ENCODE data around the gene DCAF15. TPM values are rescaled to one million over a fixed set of nuclear protein-coding genes. Genes with fewer than 3 reads are reported as not detected.
"Not testable (repeated sequence)": the region's sequence is repeated elsewhere in the genome, so short reads cannot be mapped to it uniquely, and the experiment has no call there.

Gene DCAF15
- total RNA-seq, 1 experiment from 2014 or later: 15.1 TPM

- Histone ChIP-seq H4K20me1 (ENCODE audit: insufficient read depth, low read depth, low read length) (no peaks in the 10 kb centered on the region), H3K36me3 (ENCODE audit: insufficient read depth, low read length) (no peaks in the 10 kb centered on the region)
These were observed 13.8 kb downstream of the DCAF15 start for GRCh38 chr19:13965926-13966683.

GRCh38 chr19:13966684-13967128, 14.4 kb downstream of the DCAF15 start:
- H3K9me2 ChIP-seq (replicated peaks; ENCODE audit: insufficient read depth, low read length): no peaks in the 10 kb centered on the region
- H3K9ac ChIP-seq (ENCODE audit: low read length): no peak overlapping the region
- no peaks in the 10 kb centered on the region for H4K20me1 ChIP-seq (ENCODE audit: insufficient read depth, low read depth, low read length)
- no peaks in the 10 kb centered on the region for H3K79me2 ChIP-seq (ENCODE audit: low read length)
- no peaks in the 10 kb centered on the region for H3K27me3 ChIP-seq (ENCODE audit: low read length)
- no peak for DNase-seq
- no peak overlapping the region for H3K27ac ChIP-seq (ENCODE audit: low read length)
- H3K9me3 ChIP-seq (ENCODE audit: low read length): no peaks in the 10 kb centered on the region
- no peak overlapping the region for H2AFZ ChIP-seq (ENCODE audit: low read length)
- no peaks in the 10 kb centered on the region for H3K36me3 ChIP-seq (ENCODE audit: insufficient read depth, low read length)
- no peak overlapping the region for H3K4me3 ChIP-seq (ENCODE audit: low read length)
- H3K4me2 ChIP-seq (ENCODE audit: low read depth, low read length, poor library complexity, severe bottlenecking): no peak overlapping the region
- H3K4me1 ChIP-seq (ENCODE audit: low read length): no peaks in the 10 kb centered on the region

More at GRCh38 chr19:13965926-13966683, 13.8 kb downstream of the DCAF15 start:
- Histone ChIP-seq H3K4me1 (ENCODE audit: low read length) (no peaks in the 10 kb centered on the region), H3K4me3 (ENCODE audit: low read length) (no peak overlapping the region), H3K4me2 (ENCODE audit: low read depth, low read length, poor library complexity, severe bottlenecking) (no peak overlapping the region), H3K9ac (ENCODE audit: low read length) (no peak overlapping the region), H3K9me3 (ENCODE audit: low read length) (no peaks in the 10 kb centered on the region), H3K9me2 (replicated peaks; ENCODE audit: insufficient read depth, low read length) (no peaks in the 10 kb centered on the region), H3K79me2 (ENCODE audit: low read length) (no peaks in the 10 kb centered on the region), H3K27me3 (ENCODE audit: low read length) (no peaks in the 10 kb centered on the region), H2AFZ (ENCODE audit: low read length) (no peak overlapping the region), H3K27ac (ENCODE audit: low read length) (no peak overlapping the region)
- DNase-seq: no peak

- H3K79me2 ChIP-seq (ENCODE audit: low read length); H3K36me3 ChIP-seq (ENCODE audit: insufficient read depth, low read length); H3K9ac ChIP-seq (ENCODE audit: low read length); H3K4me2 ChIP-seq (ENCODE audit: low read depth, low read length, poor library complexity, severe bottlenecking); H3K27me3 ChIP-seq (ENCODE audit: low read length); H2AFZ ChIP-seq (ENCODE audit: low read length); H3K27ac ChIP-seq (ENCODE audit: low read length); H3K4me1 ChIP-seq (ENCODE audit: low read length); H4K20me1 ChIP-seq (ENCODE audit: insufficient read depth, low read depth, low read length); H3K4me3 ChIP-seq (ENCODE audit: low read length); H3K9me3 ChIP-seq (ENCODE audit: low read length); DNase-seq; H3K9me2 ChIP-seq (replicated peaks; ENCODE audit: insufficient read depth, low read length): not testable (repeated sequence)
These were observed 14.9 kb downstream of the DCAF15 start for GRCh38 chr19:13967206-13967605.

GRCh38 chr19:13968383-13968935, 16.1 kb downstream of the DCAF15 start:
- Histone ChIP-seq H3K27me3 (ENCODE audit: low read length) (no peaks in the 10 kb centered on the region), H3K27ac (ENCODE audit: low read length) (no peak overlapping the region), H3K9me3 (ENCODE audit: low read length) (no peaks in the 10 kb centered on the region), H3K4me2 (ENCODE audit: low read depth, low read length, poor library complexity, severe bottlenecking) (no peak overlapping the region), H3K79me2 (ENCODE audit: low read length) (no peaks in the 10 kb centered on the region), H3K4me1 (ENCODE audit: low read length) (no peaks in the 10 kb centered on the region), H3K36me3 (ENCODE audit: insufficient read depth, low read length) (no peaks in the 10 kb centered on the region), H2AFZ (ENCODE audit: low read length) (no peak overlapping the region), H3K9me2 (replicated peaks; ENCODE audit: insufficient read depth, low read length) (no peaks in the 10 kb centered on the region), H4K20me1 (ENCODE audit: insufficient read depth, low read depth, low read length) (no peaks in the 10 kb centered on the region), H3K4me3 (ENCODE audit: low read length) (no peak overlapping the region), H3K9ac (ENCODE audit: low read length) (no peak overlapping the region)
- DNase-seq: no peak

GRCh38 chr19:13968999-13969398, 16.7 kb downstream of the DCAF15 start:
- Histone ChIP-seq H3K9ac (ENCODE audit: low read length) (no peak overlapping the region), H3K79me2 (ENCODE audit: low read length) (no peaks in the 10 kb centered on the region), H2AFZ (ENCODE audit: low read length) (no peak overlapping the region), H3K27ac (ENCODE audit: low read length) (no peak overlapping the region), H3K9me2 (replicated peaks; ENCODE audit: insufficient read depth, low read length) (no peaks in the 10 kb centered on the region), H3K4me3 (ENCODE audit: low read length) (no peak overlapping the region), H3K36me3 (ENCODE audit: insufficient read depth, low read length) (no peaks in the 10 kb centered on the region), H3K9me3 (ENCODE audit: low read length) (no peaks in the 10 kb centered on the region), H3K4me1 (ENCODE audit: low read length) (peaks cover 4% of the 10 kb centered on the region), H4K20me1 (ENCODE audit: insufficient read depth, low read depth, low read length) (no peaks in the 10 kb centered on the region), H3K4me2 (ENCODE audit: low read depth, low read length, poor library complexity, severe bottlenecking) (no peak overlapping the region), H3K27me3 (ENCODE audit: low read length) (no peaks in the 10 kb centered on the region)
- no peak for DNase-seq

GRCh38 chr19:13969897-13970296, 17.6 kb downstream of the DCAF15 start:
- no peaks in the 10 kb centered on the region for H3K36me3 ChIP-seq (ENCODE audit: insufficient read depth, low read length)
- H3K4me3 ChIP-seq (ENCODE audit: low read length): no peak overlapping the region
- no peak overlapping the region for H3K27ac ChIP-seq (ENCODE audit: low read length)
- H3K4me1 ChIP-seq (ENCODE audit: low read length): peaks cover 10% of the 10 kb centered on the region
- no peak overlapping the region for H3K4me2 ChIP-seq (ENCODE audit: low read depth, low read length, poor library complexity, severe bottlenecking)
- DNase-seq: no peak
- no peaks in the 10 kb centered on the region for H4K20me1 ChIP-seq (ENCODE audit: insufficient read depth, low read depth, low read length)
- H3K27me3 ChIP-seq (ENCODE audit: low read length): no peaks in the 10 kb centered on the region
- no peak overlapping the region for H3K9ac ChIP-seq (ENCODE audit: low read length)
- no peak overlapping the region for H2AFZ ChIP-seq (ENCODE audit: low read length)
- H3K79me2 ChIP-seq (ENCODE audit: low read length): no peaks in the 10 kb centered on the region
- H3K9me3 ChIP-seq (ENCODE audit: low read length): no peaks in the 10 kb centered on the region
- H3K9me2 ChIP-seq (replicated peaks; ENCODE audit: insufficient read depth, low read length): no peaks in the 10 kb centered on the region

- H3K27ac ChIP-seq (ENCODE audit: low read length); H3K9me3 ChIP-seq (ENCODE audit: low read length); H3K36me3 ChIP-seq (ENCODE audit: insufficient read depth, low read length): not testable (repeated sequence)
These were observed 19.6 kb downstream of the DCAF15 start for GRCh38 chr19:13971868-13972267.

GRCh38 chr19:13972368-13973155, 20.3 kb downstream of the DCAF15 start:
- Histone ChIP-seq H3K9me3 (ENCODE audit: low read length) (no peaks in the 10 kb centered on the region), H3K4me2 (ENCODE audit: low read depth, low read length, poor library complexity, severe bottlenecking) (no peak overlapping the region), H3K4me3 (ENCODE audit: low read length) (no peak overlapping the region), H4K20me1 (ENCODE audit: insufficient read depth, low read depth, low read length) (no peaks in the 10 kb centered on the region), H3K79me2 (ENCODE audit: low read length) (no peaks in the 10 kb centered on the region), H3K9ac (ENCODE audit: low read length) (no peak overlapping the region), H2AFZ (ENCODE audit: low read length) (no peak overlapping the region), H3K27me3 (ENCODE audit: low read length) (no peaks in the 10 kb centered on the region), H3K4me1 (ENCODE audit: low read length) (peaks cover 10% of the 10 kb centered on the region), H3K36me3 (ENCODE audit: insufficient read depth, low read length) (no peaks in the 10 kb centered on the region), H3K27ac (ENCODE audit: low read length) (no peak overlapping the region), H3K9me2 (replicated peaks; ENCODE audit: insufficient read depth, low read length) (no peaks in the 10 kb centered on the region)
- no peak for DNase-seq

More at GRCh38 chr19:13971868-13972267, 19.6 kb downstream of the DCAF15 start:
- H3K79me2 ChIP-seq (ENCODE audit: low read length); DNase-seq; H3K9ac ChIP-seq (ENCODE audit: low read length); H3K27me3 ChIP-seq (ENCODE audit: low read length); H2AFZ ChIP-seq (ENCODE audit: low read length); H3K4me2 ChIP-seq (ENCODE audit: low read depth, low read length, poor library complexity, severe bottlenecking); H3K9me2 ChIP-seq (replicated peaks; ENCODE audit: insufficient read depth, low read length); H4K20me1 ChIP-seq (ENCODE audit: insufficient read depth, low read depth, low read length); H3K4me3 ChIP-seq (ENCODE audit: low read length); H3K4me1 ChIP-seq (ENCODE audit: low read length): not testable (repeated sequence)
